Medulla oblongata (tissue), 1 donor: ENCODE measurements around the gene GCLM.
"Not testable (repeated sequence)": the region's sequence is repeated elsewhere in the genome, so short reads cannot be mapped to it uniquely, and the experiment has no call there.

Experiments
- DNase-seq: peaks from one replicate; pipeline ENCODE4 v3.0.0-alpha.2; 2015; ENCODE audit errors: extremely low spot score

Gene GCLM

GRCh38 chr1:93888900-93889299, 20.3 kb downstream of the GCLM start:
- no peak for DNase-seq

- no peak for DNase-seq
These were observed 27.0 kb downstream of the GCLM start for GRCh38 chr1:93882269-93882668.

GRCh38 chr1:93880731-93881130, 28.5 kb downstream of the GCLM start:
- DNase-seq = no peak

- DNase-seq = peak; percentile 98
These were observed 30.2 kb downstream of the GCLM start, which contains the start of gene DNTTIP2 for GRCh38 chr1:93878889-93879586. DNTTIP2 (minus strand) TSS chr1:93879206; CDS start chr1:93879148, 58 bp downstream.

GRCh38 chr1:93878501-93878888, 30.7 kb downstream of the GCLM start:
- peak; percentile 34 for DNase-seq

GRCh38 chr1:93877529-93877928, 31.7 kb downstream of the GCLM start:
- no peak for DNase-seq

- DNase-seq = no peak
These were observed 33.0 kb downstream of the GCLM start for GRCh38 chr1:93876244-93876643.

GRCh38 chr1:93874025-93874651, 35.1 kb downstream of the GCLM start:
- peak; percentile 21 for DNase-seq

- DNase-seq = no peak
These were observed 37.9 kb downstream of the GCLM start for GRCh38 chr1:93871366-93871765.

GRCh38 chr1:93869653-93870052, 39.6 kb downstream of the GCLM start:
- DNase-seq = no peak

GRCh38 chr1:93868492-93868891, 40.7 kb downstream of the GCLM start:
- DNase-seq = not testable (repeated sequence)

- DNase-seq = no peak
These were observed 44.0 kb downstream of the GCLM start for GRCh38 chr1:93865253-93865652.

- no peak for DNase-seq
These were observed 45.1 kb downstream of the GCLM start for GRCh38 chr1:93864175-93864574.

- not testable (repeated sequence) for DNase-seq
These were observed 51.6 kb downstream of the GCLM start for GRCh38 chr1:93857653-93858052.

- not testable (repeated sequence) for DNase-seq
These were observed 53.2 kb downstream of the GCLM start for GRCh38 chr1:93855983-93856382.

- no peak for DNase-seq
These were observed 55.3 kb downstream of the GCLM start for GRCh38 chr1:93853940-93854339.

- no peak for DNase-seq
These were observed 57.4 kb downstream of the GCLM start for GRCh38 chr1:93851878-93852277.

- no peak for DNase-seq
These were observed 57.9 kb downstream of the GCLM start for GRCh38 chr1:93851327-93851712.

GRCh38 chr1:93850687-93851326, 58.4 kb downstream of the GCLM start:
- peak; percentile 52 for DNase-seq

- DNase-seq = no peak
These were observed 60.8 kb downstream of the GCLM start for GRCh38 chr1:93848350-93848883.

- DNase-seq = peak; percentile 68
These were observed 61.4 kb downstream of the GCLM start for GRCh38 chr1:93847811-93848288.

- DNase-seq = peak; percentile 96
These were observed 62.0 kb downstream of the GCLM start for GRCh38 chr1:93846992-93847810.
